DOHH2 (cell line): ENCODE results near the gene ASGR2.
"Not testable (repeated sequence)": the region's sequence is repeated elsewhere in the genome, so short reads cannot be mapped to it uniquely, and the experiment has no call there.

Experiments
- H3F3A ChIP-seq: fragments of 200-600 bp; sonication (generic), shearing (Covaris generic); 2 replicates; pipeline ENCODE4 v1.6.0; 2016; ENCODE audit warnings: antibody characterized with exemption, mild to moderate bottlenecking; ENCODE audit not compliant: control insufficient read depth, insufficient read depth
- H3K27ac ChIP-seq: fragments of 200-600 bp; sonication (generic); 2 replicates; pipeline ENCODE4 v1.5.1; 2014; ENCODE audit warnings: low read depth, mild to moderate bottlenecking, low read length, moderate library complexity
- H3K27me3 ChIP-seq: fragments of 200-600 bp; sonication (generic); 2 replicates; pipeline ENCODE4 v1.6.1; 2014; ENCODE audit warnings: mild to moderate bottlenecking, low read length, mixed read lengths; ENCODE audit not compliant: control insufficient read depth
- H3K36me3 ChIP-seq: fragments of 200-600 bp; sonication (generic); 2 replicates; pipeline ENCODE4 v1.6.1; 2014; ENCODE audit warnings: mild to moderate bottlenecking, low read length, moderate library complexity, mixed read lengths; ENCODE audit not compliant: control insufficient read depth
- H3K4me1 ChIP-seq: fragments of 200-600 bp; sonication (generic); 2 replicates; pipeline ENCODE4 v1.6.1; 2014; ENCODE audit warnings: mild to moderate bottlenecking, low read length, mixed read lengths; ENCODE audit not compliant: control insufficient read depth
- H3K4me2 ChIP-seq: fragments of 200-600 bp; sonication (generic); 2 replicates; pipeline ENCODE4 v1.6.0; 2014; ENCODE audit warnings: mild to moderate bottlenecking, low read length, moderate library complexity
- H3K4me3 ChIP-seq: fragments of 200-600 bp; sonication (generic); 2 replicates; pipeline ENCODE4 v1.5.1; 2014; ENCODE audit warnings: mild to moderate bottlenecking, low read length, mixed read lengths
- H3K79me2 ChIP-seq: fragments of 200-600 bp; sonication (generic); 2 replicates; pipeline ENCODE4 v1.6.1; 2014; ENCODE audit warnings: mild to moderate bottlenecking, low read length, mixed read lengths; ENCODE audit not compliant: control insufficient read depth
- H3K9me2 ChIP-seq: fragments of 200-600 bp; sonication (generic); replicated peaks from 2 replicates; pipeline ENCODE4 v1.6.1; 2014; ENCODE audit warnings: mild to moderate bottlenecking, low read length, mixed read lengths; ENCODE audit not compliant: control insufficient read depth
- H3K9me3 ChIP-seq: fragments of 200-600 bp; sonication (generic); 2 replicates; pipeline ENCODE4 v1.6.1; 2014; ENCODE audit warnings: antibody characterized with exemption, low read length, mixed read lengths; ENCODE audit not compliant: control insufficient read depth, insufficient read depth
- H4K20me1 ChIP-seq: fragments of 200-600 bp; sonication (generic); 2 replicates; pipeline ENCODE4 v1.6.0; 2014; ENCODE audit warnings: low read depth, mild to moderate bottlenecking, antibody characterized with exemption, low read length, moderate library complexity; ENCODE audit not compliant: control insufficient read depth, insufficient read depth
- EZH2phosphoT487 ChIP-seq: fragments of 200-600 bp; sonication (generic); IDR thresholded peaks from 2 replicates; pipeline ENCODE4 v1.6.1; 2017; ENCODE audit warnings: borderline replicate concordance, mild to moderate bottlenecking, antibody characterized with exemption, low read length, moderate library complexity, mixed read lengths
- TF ChIP-seq, protein P1 (sequence below): fragments of 200-600 bp; sonication (generic); IDR thresholded peaks from one replicate; pipeline ENCODE4 v1.5.1; 2014; ENCODE audit warnings: antibody characterized with exemption, mild to moderate bottlenecking, low read depth, low read length; ENCODE audit not compliant: poor library complexity, severe bottlenecking

ASGR2 gene

DNA sequence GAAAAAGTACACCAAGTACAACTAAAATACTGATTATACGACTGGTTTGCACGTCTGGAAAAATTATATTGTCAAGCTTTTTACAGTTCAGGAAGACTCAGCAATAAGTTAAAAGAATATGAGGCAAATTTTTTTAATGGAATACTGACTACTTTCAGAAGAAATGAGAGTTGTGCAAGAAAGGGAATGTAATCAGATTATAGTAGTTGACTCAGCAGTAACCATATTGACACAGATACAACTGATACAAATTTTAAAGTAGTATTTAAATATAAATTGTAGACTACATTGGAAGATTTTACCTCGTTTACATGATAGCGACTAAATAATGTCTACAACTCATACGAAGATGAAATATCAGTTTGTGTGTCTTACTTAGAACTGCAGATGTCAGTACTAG is 16.7 kb downstream of the ASGR2 start:
- Histone ChIP-seq H4K20me1 (no peaks in the 10 kb centered on the region), H3K4me2 (no peak overlapping the region), H3K9me3 (no peaks in the 10 kb centered on the region), H3K27me3 (no peaks in the 10 kb centered on the region), H3K9me2 (no peaks in the 10 kb centered on the region), H3K36me3 (no peaks in the 10 kb centered on the region), H3K27ac (no peak overlapping the region), H3K4me3 (no peak overlapping the region), H3K79me2 (no peaks in the 10 kb centered on the region), H3K4me1 (no peaks in the 10 kb centered on the region), H3F3A (no peaks in the 10 kb centered on the region)
- TF ChIP-seq, protein P1, sequence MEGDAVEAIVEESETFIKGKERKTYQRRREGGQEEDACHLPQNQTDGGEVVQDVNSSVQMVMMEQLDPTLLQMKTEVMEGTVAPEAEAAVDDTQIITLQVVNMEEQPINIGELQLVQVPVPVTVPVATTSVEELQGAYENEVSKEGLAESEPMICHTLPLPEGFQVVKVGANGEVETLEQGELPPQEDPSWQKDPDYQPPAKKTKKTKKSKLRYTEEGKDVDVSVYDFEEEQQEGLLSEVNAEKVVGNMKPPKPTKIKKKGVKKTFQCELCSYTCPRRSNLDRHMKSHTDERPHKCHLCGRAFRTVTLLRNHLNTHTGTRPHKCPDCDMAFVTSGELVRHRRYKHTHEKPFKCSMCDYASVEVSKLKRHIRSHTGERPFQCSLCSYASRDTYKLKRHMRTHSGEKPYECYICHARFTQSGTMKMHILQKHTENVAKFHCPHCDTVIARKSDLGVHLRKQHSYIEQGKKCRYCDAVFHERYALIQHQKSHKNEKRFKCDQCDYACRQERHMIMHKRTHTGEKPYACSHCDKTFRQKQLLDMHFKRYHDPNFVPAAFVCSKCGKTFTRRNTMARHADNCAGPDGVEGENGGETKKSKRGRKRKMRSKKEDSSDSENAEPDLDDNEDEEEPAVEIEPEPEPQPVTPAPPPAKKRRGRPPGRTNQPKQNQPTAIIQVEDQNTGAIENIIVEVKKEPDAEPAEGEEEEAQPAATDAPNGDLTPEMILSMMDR = no peak
- TF ChIP-seq EZH2phosphoT487 = no peak

DNA sequence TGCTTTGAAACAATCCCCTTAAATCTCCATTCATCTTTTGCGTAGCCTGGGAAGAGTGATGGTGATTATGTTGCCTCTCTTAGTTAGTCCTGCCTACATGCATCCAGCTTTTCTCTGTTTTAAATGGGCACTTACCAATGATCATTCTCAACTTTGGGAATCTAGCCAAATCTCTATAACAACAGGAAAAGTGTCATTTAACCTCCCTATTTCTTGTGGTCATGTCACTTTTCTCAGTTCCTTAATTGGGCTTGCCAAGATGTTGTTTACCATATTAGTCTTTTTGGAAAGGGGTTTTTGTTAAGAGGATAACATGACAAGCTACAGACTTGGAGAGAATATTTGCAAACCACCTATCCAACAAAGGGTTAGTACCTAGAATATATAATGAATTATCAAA is 19.0 kb downstream of the ASGR2 start:
- Histone ChIP-seq H3K27me3 (no peaks in the 10 kb centered on the region), H3K9me3 (no peaks in the 10 kb centered on the region), H3K27ac (no peak overlapping the region), H3K36me3 (no peaks in the 10 kb centered on the region), H4K20me1 (no peaks in the 10 kb centered on the region), H3K4me3 (no peak overlapping the region), H3F3A (no peaks in the 10 kb centered on the region), H3K4me2 (no peak overlapping the region), H3K4me1 (no peaks in the 10 kb centered on the region), H3K79me2 (no peaks in the 10 kb centered on the region), H3K9me2 (no peaks in the 10 kb centered on the region)
- TF ChIP-seq, protein P1 = no peak
- no peak for TF ChIP-seq EZH2phosphoT487

DNA sequence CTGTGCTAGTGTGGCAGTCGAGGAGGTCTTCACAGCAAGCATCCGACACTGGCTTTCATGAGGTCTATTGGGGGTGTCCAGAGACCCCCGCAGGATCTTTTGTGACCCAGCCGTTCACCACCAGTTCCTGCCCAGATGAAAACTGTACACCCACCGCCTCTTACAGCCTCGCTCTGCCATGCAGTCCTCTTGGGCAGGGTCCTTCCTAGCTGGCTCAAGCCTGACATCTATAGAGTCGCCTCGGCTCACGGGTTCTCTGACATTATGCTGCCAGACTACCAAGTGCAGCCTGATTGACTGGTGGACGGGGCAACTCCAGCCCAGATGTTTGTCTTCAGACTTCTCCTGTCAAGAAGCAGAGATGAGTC is 20.0 kb downstream of the ASGR2 start:
- Histone ChIP-seq H3K27ac (no peak overlapping the region), H3K27me3 (no peaks in the 10 kb centered on the region), H3K4me2 (no peak overlapping the region)

DNA sequence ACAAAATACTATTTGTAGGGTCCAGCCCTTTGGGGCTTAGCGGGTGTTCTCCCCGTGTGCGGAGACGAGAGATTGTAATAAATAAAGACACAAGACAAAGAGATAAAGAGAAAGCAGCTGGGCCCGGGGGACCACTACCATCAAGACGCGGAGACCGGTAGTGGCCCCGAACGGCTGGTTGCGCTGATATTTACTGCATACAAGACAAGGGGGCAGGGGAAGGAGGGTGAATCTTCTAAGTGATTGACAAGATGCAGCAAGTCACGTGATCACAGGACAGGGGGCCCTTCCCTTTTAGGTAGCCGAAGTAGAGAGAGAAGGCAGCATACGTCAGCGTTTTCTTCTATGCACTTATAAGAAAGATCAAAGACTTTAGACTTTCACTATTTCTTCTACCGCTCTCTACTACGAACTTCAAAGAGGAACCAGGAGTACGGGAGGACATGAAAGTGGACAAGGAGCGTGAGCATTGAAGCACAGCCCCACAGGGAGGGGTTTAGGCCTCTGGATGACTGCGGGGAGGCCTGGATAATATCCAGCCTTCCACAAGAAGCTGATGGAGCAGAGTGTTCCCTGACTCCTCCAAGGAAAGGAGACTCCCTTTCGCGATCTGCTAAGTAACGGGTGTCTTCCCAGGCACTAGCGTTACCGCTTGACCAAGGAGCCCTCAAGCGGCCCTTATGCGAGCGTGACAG is 23.2 kb downstream of the ASGR2 start:
- not testable (repeated sequence) for H4K20me1 ChIP-seq

More for the DNA sequence above, 20.0 kb downstream of the ASGR2 start:
- Histone ChIP-seq H3K9me3 (no peaks in the 10 kb centered on the region), H3K36me3 (no peaks in the 10 kb centered on the region), H3K4me1 (no peaks in the 10 kb centered on the region), H4K20me1 (no peaks in the 10 kb centered on the region), H3K4me3 (no peak overlapping the region), H3K79me2 (no peaks in the 10 kb centered on the region), H3F3A (no peaks in the 10 kb centered on the region), H3K9me2 (no peaks in the 10 kb centered on the region)
- TF ChIP-seq, protein P1 = no peak
- TF ChIP-seq EZH2phosphoT487 = no peak

DNA sequence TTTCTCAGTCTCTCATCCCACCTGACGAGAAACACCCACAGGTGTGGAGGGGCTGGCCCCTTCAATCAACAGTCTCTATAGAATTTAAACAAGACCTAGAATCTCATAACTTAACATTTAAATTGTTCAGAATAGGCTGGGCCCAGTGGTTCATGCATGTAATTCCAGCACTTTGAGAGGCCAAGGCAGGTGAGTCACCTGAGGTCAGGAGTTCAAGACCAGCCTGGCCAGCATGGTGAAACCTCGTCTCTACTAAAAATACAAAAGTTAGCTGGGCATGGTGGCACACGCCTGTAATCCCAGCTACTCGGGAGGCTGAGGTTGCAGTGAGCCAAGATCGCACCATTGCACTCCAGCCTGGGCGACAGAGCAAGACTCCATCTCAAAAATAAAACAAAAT is 25.1 kb downstream of the ASGR2 start:
- not testable (repeated sequence) for H3K4me3 ChIP-seq, H3K27me3 ChIP-seq, H3K79me2 ChIP-seq, H3K36me3 ChIP-seq, H3K4me1 ChIP-seq, H3F3A ChIP-seq, H3K27ac ChIP-seq, H4K20me1 ChIP-seq, H3K4me2 ChIP-seq, H3K9me2 ChIP-seq, H3K9me3 ChIP-seq

More for the DNA sequence above, 23.2 kb downstream of the ASGR2 start:
- H3K4me2 ChIP-seq, H3K9me3 ChIP-seq, H3K79me2 ChIP-seq, H3K4me3 ChIP-seq, H3K36me3 ChIP-seq, H3F3A ChIP-seq, H3K27me3 ChIP-seq, H3K27ac ChIP-seq, H3K4me1 ChIP-seq, H3K9me2 ChIP-seq: not testable (repeated sequence)

GRCh38 chr17:7088442-7088841 is 26.2 kb downstream of the ASGR2 start:
- H4K20me1 ChIP-seq, H3K9me2 ChIP-seq, H3K27ac ChIP-seq, H3K9me3 ChIP-seq, H3K4me1 ChIP-seq, H3K79me2 ChIP-seq, H3F3A ChIP-seq, H3K4me3 ChIP-seq, H3K27me3 ChIP-seq, H3K36me3 ChIP-seq, H3K4me2 ChIP-seq: not testable (repeated sequence)
